CD8-positive, alpha-beta memory T cell (primary cell): ENCODE data around the gene OR11H7. TPM values are rescaled to one million over a fixed set of nuclear protein-coding genes. Genes with fewer than 3 reads are reported as not detected.
"Not testable (repeated sequence)": the region's sequence is repeated elsewhere in the genome, so short reads cannot be mapped to it uniquely, and the experiment has no call there.

Source experiments
- CTCF ChIA-PET: fragments of 350-600 bp; sonication (Branson Sonifier 250); formaldehyde crosslinking; loops from one replicate; lab custom pipeline; 2021; ENCODE audit warnings: antibody characterized with exemption; lab: Charles Lee
- POLR2A ChIA-PET: fragments of 350-600 bp; sonication (Branson Sonifier 250); formaldehyde crosslinking; loops from one replicate; lab custom pipeline; 2021; ENCODE audit warnings: antibody characterized with exemption; lab: Charles Lee
- DNase-seq, 5 donors: peaks; one replicate each; pipeline versions ENCODE4 v3.0.0 to v3.0.0-alpha.2; 2020 to 2022; ENCODE audit warnings: mixed read lengths in 1 of 5
- H3K27ac ChIP-seq: one replicate; pipeline ENCODE4 v1.7.0; 2013; ENCODE audit warnings: low read depth, mild to moderate bottlenecking, low read length, moderate library complexity
- H3K27me3 ChIP-seq: 2 replicates; pipeline ENCODE4 v1.7.0; 2013; ENCODE audit warnings: low read length, mild to moderate bottlenecking; ENCODE audit not compliant: insufficient read depth, poor library complexity, severe bottlenecking
- H3K36me3 ChIP-seq: 2 replicates; pipeline ENCODE4 v1.7.0; 2013; ENCODE audit warnings: mild to moderate bottlenecking, low read length, moderate library complexity; ENCODE audit not compliant: insufficient read depth
- H3K4me1 ChIP-seq: 2 replicates; pipeline ENCODE4 v1.7.0; 2013; ENCODE audit warnings: mild to moderate bottlenecking, low read length, moderate library complexity; ENCODE audit not compliant: insufficient read depth
- H3K4me3 ChIP-seq: 2 replicates; pipeline ENCODE4 v1.7.0; 2013; ENCODE audit warnings: mild to moderate bottlenecking, low read length
- H3K9me3 ChIP-seq: 2 replicates; pipeline ENCODE4 v1.7.0; 2013; ENCODE audit warnings: mild to moderate bottlenecking, low read length
- H3K27ac Mint-ChIP-seq, 8 donors: one replicate each; pipeline ENCODE4 v1.8.0; 2020 to 2021; ENCODE audit warnings: mixed read lengths in 8 of 8, mild to moderate bottlenecking in 6 of 8, inconsistent platforms in 3 of 8, moderate library complexity in 3 of 8
- H3K27me3 Mint-ChIP-seq, 2 donors: one replicate each; pipeline ENCODE4 v1.8.0; 2020 to 2021; ENCODE audit warnings: mixed read lengths in 2 of 2, mild to moderate bottlenecking in 1 of 2, moderate library complexity in 1 of 2
- H3K36me3 Mint-ChIP-seq, 3 donors: one replicate each; pipeline ENCODE4 v1.8.0; 2020 to 2021; ENCODE audit warnings: mixed read lengths in 3 of 3, inconsistent platforms in 1 of 3, mild to moderate bottlenecking in 1 of 3
- H3K4me1 Mint-ChIP-seq, 3 donors: one replicate each; pipeline ENCODE4 v1.8.0; 2020 to 2021; ENCODE audit warnings: mixed read lengths in 3 of 3, inconsistent platforms in 1 of 3, mild to moderate bottlenecking in 1 of 3
- H3K4me3 Mint-ChIP-seq, 7 donors: one replicate each; pipeline ENCODE4 v1.8.0; 2020 to 2021; ENCODE audit warnings: mixed read lengths in 7 of 7, mild to moderate bottlenecking in 6 of 7, moderate library complexity in 4 of 7, inconsistent platforms in 2 of 7
- H3K9me3 Mint-ChIP-seq, 5 donors: one replicate each; pipeline ENCODE4 v1.8.0; 2020 to 2022; ENCODE audit warnings: mixed read lengths in 5 of 5, mild to moderate bottlenecking in 3 of 5, moderate library complexity in 2 of 5, inconsistent platforms in 1 of 5
- polyA plus RNA-seq: library from polyadenylated mRNA; unstranded; fragments of 300-500 nt; fragmentation: Illumina TruSeq; gene quantifications from one replicate; pipeline ENCODE4 v1.2.3, GENCODE V29; 2021
- total RNA-seq, 2 experiments: library from RNA; stranded (reverse); gene quantifications; one replicate each; pipeline ENCODE4 v1.2.3, GENCODE V29; 2021

The OR11H7 gene
- total and polyA plus RNA-seq, 3 experiments from 2014 or later = not detected

GRCh38 chr14:20223410-20223809, 5.4 kb upstream of the OR11H7 start, which contains the start of gene OR11H6:
Gene OR11H6, plus strand, starts transcription at chr14:20223710. Its CDS starts 0 bp downstream, at chr14:20223710.
- H3K27ac Mint-ChIP-seq = no peak within 1 kb of the TSS
- POLR2A ChIA-PET = no interaction called here
- Histone ChIP-seq H3K27me3 (no peaks in the 10 kb centered on the region), H3K4me1 (no peaks in the 10 kb centered on the region), H3K9me3 (no peaks in the 10 kb centered on the region), H3K27ac (no peak within 1 kb of the TSS), H3K36me3 (no peaks in the 10 kb centered on the region), H3K4me3 (no peak within 1 kb of the TSS)
- peaks cover 0 to 1% (median 0%) of the 10 kb centered on the region in 3 donors for H3K36me3 Mint-ChIP-seq
- H3K4me3 Mint-ChIP-seq = no peak within 1 kb of the TSS
- CTCF ChIA-PET = no interaction called here
- no peak for DNase-seq
- peaks cover 2 to 15% (median 3%) of the 10 kb centered on the region in 5 donors for H3K9me3 Mint-ChIP-seq
- H3K4me1 Mint-ChIP-seq = no peaks in the 10 kb centered on the region
- peaks cover 12 to 37% of the 10 kb centered on the region in 2 donors for H3K27me3 Mint-ChIP-seq

DNA sequence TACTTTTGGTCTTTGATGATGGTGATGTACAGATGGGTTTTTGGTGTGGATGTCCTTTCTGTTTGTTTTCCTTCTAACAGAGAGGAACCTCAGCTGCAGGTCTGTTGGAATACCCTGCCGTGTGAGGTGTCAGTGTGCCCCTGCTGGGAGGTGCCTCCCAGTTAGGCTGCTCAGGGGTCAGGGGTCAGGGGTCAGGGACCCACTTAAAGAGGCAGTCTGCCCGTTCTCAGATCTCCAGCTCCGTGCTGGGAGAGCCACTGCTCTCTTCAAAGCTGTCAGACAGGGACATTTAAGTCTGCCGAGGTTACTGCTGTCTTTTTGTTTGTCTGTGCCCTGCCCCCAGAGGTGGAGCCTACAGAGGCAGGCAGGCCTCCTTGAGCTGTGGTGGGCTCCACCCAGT, 6.6 kb downstream of the OR11H7 start:
- H3K9me3 ChIP-seq, H3K4me3 ChIP-seq, H3K36me3 ChIP-seq, H3K36me3 Mint-ChIP-seq, DNase-seq, POLR2A ChIA-PET, H3K27me3 ChIP-seq, H3K4me1 ChIP-seq, H3K4me3 Mint-ChIP-seq, H3K27ac ChIP-seq, CTCF ChIA-PET, H3K9me3 Mint-ChIP-seq, H3K27me3 Mint-ChIP-seq, H3K4me1 Mint-ChIP-seq, H3K27ac Mint-ChIP-seq: not testable (repeated sequence)

DNA sequence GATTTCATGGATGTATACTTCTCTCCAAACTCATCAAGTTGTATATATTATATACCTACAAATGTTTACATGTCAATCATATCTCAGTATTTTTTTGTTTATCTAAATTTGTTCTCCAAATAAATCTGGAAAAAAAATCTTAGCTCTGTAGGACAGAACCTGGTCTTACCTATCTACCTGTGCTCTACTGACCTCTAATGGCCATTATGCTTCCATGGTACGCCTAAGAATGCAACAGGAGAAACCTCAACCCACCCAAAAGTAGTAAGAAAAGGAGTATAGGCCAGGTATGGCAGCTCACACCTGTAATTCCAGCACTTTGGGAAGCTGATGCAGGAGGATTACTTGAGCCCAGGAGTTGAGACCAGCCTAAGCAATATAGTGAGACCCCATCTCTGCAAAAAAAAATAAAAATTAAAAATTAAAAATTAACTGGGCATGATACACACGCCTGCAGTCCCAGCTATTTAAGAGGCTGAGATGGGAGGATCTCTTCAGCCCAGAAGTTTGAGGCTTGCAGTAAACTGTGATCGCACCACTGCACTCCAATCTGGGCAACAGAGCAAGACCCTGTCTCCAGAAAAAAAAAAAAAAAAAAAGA, 19.0 kb downstream of the OR11H7 start:
- POLR2A ChIA-PET = no interaction called here
- H3K27ac Mint-ChIP-seq = no peak overlapping the region
- no peak overlapping the region for H3K27ac ChIP-seq
- CTCF ChIA-PET = no interaction called here
- peaks cover 4 to 25% (median 12%) of the 10 kb centered on the region in 5 donors for H3K9me3 Mint-ChIP-seq
- H3K4me3 ChIP-seq = no peak overlapping the region
- H3K4me1 Mint-ChIP-seq = no peaks in the 10 kb centered on the region
- H3K27me3 Mint-ChIP-seq = no peaks in the 10 kb centered on the region
- H3K27me3 ChIP-seq = no peaks in the 10 kb centered on the region
- no peak overlapping the region for H3K4me3 Mint-ChIP-seq
- no peak for DNase-seq
- H3K36me3 Mint-ChIP-seq = peaks cover 4 to 15% (median 5%) of the 10 kb centered on the region in 3 donors
- no peaks in the 10 kb centered on the region for H3K9me3 ChIP-seq
- H3K36me3 ChIP-seq = no peaks in the 10 kb centered on the region
- no peaks in the 10 kb centered on the region for H3K4me1 ChIP-seq

- H3K4me1 Mint-ChIP-seq = no peaks in the 10 kb centered on the region
- H3K27ac Mint-ChIP-seq = no peak overlapping the region
- peaks cover 6 to 29% (median 11%) of the 10 kb centered on the region in 3 donors for H3K36me3 Mint-ChIP-seq
- no peak overlapping the region for H3K4me3 ChIP-seq
- CTCF ChIA-PET = no interaction called here
- peak overlapping the region; percentile 8 for H3K27ac ChIP-seq
- H3K27me3 ChIP-seq = no peaks in the 10 kb centered on the region
- no peaks in the 10 kb centered on the region for H3K27me3 Mint-ChIP-seq
- no peaks in the 10 kb centered on the region for H3K4me1 ChIP-seq
- peaks cover 0 to 1% (median 0%) of the 10 kb centered on the region in 5 donors for H3K9me3 Mint-ChIP-seq
- H3K4me3 Mint-ChIP-seq = no peak overlapping the region
- no peaks in the 10 kb centered on the region for H3K9me3 ChIP-seq
- H3K36me3 ChIP-seq = no peaks in the 10 kb centered on the region
- POLR2A ChIA-PET = no interaction called here
- DNase-seq = no peak
Observed at GRCh38 chr14:20262642-20263128, 33.9 kb downstream of the OR11H7 start.

DNA sequence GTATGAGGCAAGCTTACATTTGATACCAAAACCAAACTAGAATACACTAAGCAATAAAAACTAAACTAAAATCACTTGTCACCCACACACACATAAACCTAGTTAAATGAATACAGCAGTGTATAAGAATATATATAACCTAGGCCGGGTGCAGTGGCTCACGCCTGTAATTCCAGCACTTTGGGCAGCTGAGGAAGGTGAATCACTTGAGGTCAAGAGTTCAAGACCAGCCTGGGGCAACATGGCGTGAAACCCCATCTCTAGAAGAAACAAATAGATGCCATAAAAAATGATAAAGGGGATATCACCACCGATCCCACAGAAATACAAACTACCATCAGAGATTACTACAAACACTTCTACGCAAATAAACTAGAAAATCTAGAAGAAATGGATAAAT, 35.6 kb downstream of the OR11H7 start:
- H3K27ac ChIP-seq, H3K4me3 ChIP-seq, H3K27me3 ChIP-seq, DNase-seq, H3K36me3 ChIP-seq, H3K27ac Mint-ChIP-seq, H3K4me1 Mint-ChIP-seq, H3K4me1 ChIP-seq, POLR2A ChIA-PET, H3K9me3 Mint-ChIP-seq, CTCF ChIA-PET, H3K9me3 ChIP-seq, H3K4me3 Mint-ChIP-seq, H3K27me3 Mint-ChIP-seq: not testable (repeated sequence)
- H3K36me3 Mint-ChIP-seq = peaks cover 6 to 32% (median 11%) of the 10 kb centered on the region in 3 donors

GRCh38 chr14:20274062-20274461, 45.3 kb downstream of the OR11H7 start:
- DNase-seq = no peak
- H3K4me1 Mint-ChIP-seq = peaks cover 7 to 10% (median 10%) of the 10 kb centered on the region in 3 donors
- Histone ChIP-seq H3K27ac (no peak overlapping the region), H3K4me3 (no peak overlapping the region), H3K4me1 (peaks cover 9% of the 10 kb centered on the region), H3K9me3 (peaks cover 10% of the 10 kb centered on the region), H3K36me3 (no peaks in the 10 kb centered on the region), H3K27me3 (no peaks in the 10 kb centered on the region)
- H3K27ac Mint-ChIP-seq = peak overlapping the region in 1 of 8 donors; percentile 32
- H3K9me3 Mint-ChIP-seq = peaks cover 10 to 35% (median 31%) of the 10 kb centered on the region in 5 donors
- H3K27me3 Mint-ChIP-seq = no peaks in the 10 kb centered on the region
- ChIA-PET POLR2A (no interaction called here), CTCF (no interaction called here)
- no peak overlapping the region for H3K4me3 Mint-ChIP-seq
- H3K36me3 Mint-ChIP-seq = peaks cover 22 to 54% (median 36%) of the 10 kb centered on the region in 3 donors

GRCh38 chr14:20277409-20277808, 48.6 kb downstream of the OR11H7 start:
- Histone ChIP-seq H3K27ac (no peak overlapping the region), H3K36me3 (no peaks in the 10 kb centered on the region), H3K27me3 (no peaks in the 10 kb centered on the region), H3K9me3 (no peaks in the 10 kb centered on the region), H3K4me1 (peaks cover 9% of the 10 kb centered on the region), H3K4me3 (no peak overlapping the region)
- DNase-seq = no peak
- no peak overlapping the region for H3K27ac Mint-ChIP-seq
- no peak overlapping the region for H3K4me3 Mint-ChIP-seq
- peaks cover 25 to 34% (median 29%) of the 10 kb centered on the region in 3 donors for H3K4me1 Mint-ChIP-seq
- peaks cover 28 to 54% (median 49%) of the 10 kb centered on the region in 3 donors for H3K36me3 Mint-ChIP-seq
- H3K9me3 Mint-ChIP-seq = peaks cover 6 to 25% (median 24%) of the 10 kb centered on the region in 5 donors
- no peaks in the 10 kb centered on the region for H3K27me3 Mint-ChIP-seq
- POLR2A ChIA-PET = no interaction called here
- CTCF ChIA-PET = no interaction called here

DNA sequence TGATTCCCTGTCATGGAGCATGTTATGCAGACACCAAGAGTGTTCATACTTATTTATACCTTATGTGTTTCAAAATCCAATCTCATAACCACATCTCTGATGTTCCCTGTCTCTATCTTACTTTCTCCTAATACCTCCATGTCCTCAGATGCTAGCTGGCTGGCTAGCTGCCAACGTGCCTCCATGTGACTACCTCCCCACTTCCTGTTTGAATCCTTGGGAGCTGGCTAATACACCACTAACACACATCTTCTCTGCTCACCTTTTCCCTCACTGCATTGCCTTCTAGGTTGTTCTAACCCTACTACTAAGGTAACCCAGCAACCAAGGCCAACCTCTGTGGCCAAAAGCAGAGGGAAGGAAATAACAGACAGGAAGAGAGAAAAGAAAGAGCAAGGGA, 49.6 kb downstream of the OR11H7 start:
- Histone ChIP-seq H3K9me3 (no peaks in the 10 kb centered on the region), H3K27ac (no peak overlapping the region), H3K4me3 (no peak overlapping the region), H3K36me3 (no peaks in the 10 kb centered on the region), H3K4me1 (peaks cover 9% of the 10 kb centered on the region), H3K27me3 (no peaks in the 10 kb centered on the region)
- ChIA-PET CTCF (no interaction called here), POLR2A (no interaction called here)
- Mint-ChIP-seq H3K27me3 (no peaks in the 10 kb centered on the region), H3K4me1 (peaks cover 25 to 36% (median 29%) of the 10 kb centered on the region in 3 donors), H3K27ac (peak overlapping the region in 6 of 8 donors; percentile 0 to 57 (median 6)), H3K36me3 (peaks cover 36 to 56% (median 50%) of the 10 kb centered on the region in 3 donors), H3K9me3 (peaks cover 4 to 15% (median 14%) of the 10 kb centered on the region in 5 donors), H3K4me3 (peak overlapping the region in 1 of 7 donors; percentile 29)
- no peak for DNase-seq
